Testis (tissue), 3 donors: ENCODE measurements around the gene MAFB. TPM values are rescaled to one million over a fixed set of nuclear protein-coding genes. Genes with fewer than 3 reads are reported as not detected.

ENCODE experiments used
- DNase-seq: peaks from one replicate; pipeline ENCODE4 v3.0.0-alpha.2; 2019
- H3K27ac ChIP-seq, 2 donors: fragments of 200-600 bp; sonication (generic); one replicate each; pipeline ENCODE4 v1.5.1; 2019
- H3K27me3 ChIP-seq: fragments of 200-600 bp; sonication (generic); one replicate; pipeline ENCODE4 v1.5.1; 2019
- H3K36me3 ChIP-seq: fragments of 200-600 bp; sonication (generic); one replicate; pipeline ENCODE4 v1.5.1; 2017; ENCODE audit warnings: low read depth; ENCODE audit errors: missing control alignments
- H3K4me1 ChIP-seq: fragments of 200-600 bp; sonication (generic); one replicate; pipeline ENCODE4 v1.5.1; 2019
- H3K4me3 ChIP-seq, 2 donors: fragments of 200-600 bp; sonication (generic); one replicate each; pipeline ENCODE4 v1.5.1; 2017 to 2019
- H3K9me3 ChIP-seq: fragments of 200-600 bp; sonication (generic); one replicate; pipeline ENCODE4 v1.5.1; 2017
- CTCF ChIP-seq, 3 experiments: fragments of 450-650 bp in 2 of 3; fragments of 200-600 bp in 1 of 3; sonication (generic) in 1 of 3; IDR thresholded peaks; one replicate each; pipeline ENCODE4 v1.5.1; 2016 to 2019; ENCODE audit warnings: antibody characterized with exemption in 3 of 3, mild to moderate bottlenecking in 2 of 3, moderate library complexity in 1 of 3
- POLR2A ChIP-seq: fragments of 450-650 bp; IDR thresholded peaks from one replicate; pipeline ENCODE4 v1.6.1; 2017; ENCODE audit warnings: antibody characterized with exemption, mild to moderate bottlenecking, moderate library complexity
- WGBS, 2 donors: methylation state at CpG; one replicate each; pipeline ENCODE4 v1.1.5; 2018; 5-methylcytosine and 5-hydroxymethylcytosine counted together
- intact Hi-C: fragments of 100-400 bp; cut with DNase I; formaldehyde crosslinking; loops from one replicate; pipeline ENCODE4 v1.15.1; 2023; ENCODE audit warnings: low total_unique reads
- polyA plus RNA-seq: library from polyadenylated mRNA; stranded (reverse); fragments of 350-450 nt; fragmentation: Illumina TruSeq; extraction: RNeasy Lipid Tissue Mini Kit (QIAGEN cat#74804); gene quantifications from one replicate; pipeline ENCODE4 v1.2.3, GENCODE V29; 2014; ENCODE audit warnings: low read depth, low replicate concordance; ENCODE audit not compliant: insufficient read depth
- total RNA-seq, 2 donors: library from RNA; depleted of rRNA; stranded (reverse); fragments of >200 nt; gene quantifications; one replicate each; pipeline ENCODE4 v1.2.3, GENCODE V29; 2016

Gene MAFB
- total and polyA plus RNA-seq, 3 donors from 2014 or later = 9.3 to 17.7 (median 11.6) TPM

GRCh38 chr20:40726776-40727175 lies 37.7 kb upstream of the MAFB start:
- Histone ChIP-seq H3K9me3 (no peaks in the 10 kb centered on the region), H3K27me3 (no peaks in the 10 kb centered on the region), H3K4me3 (no peak overlapping the region), H3K36me3 (no peaks in the 10 kb centered on the region), H3K4me1 (no peaks in the 10 kb centered on the region), H3K27ac (no peak overlapping the region)
- TF ChIP-seq POLR2A (no peak), CTCF (IDR thresholded peaks at IDR 0.05) (no peak)
- 68 to 85% methylated on average over 3 of the region's 3 CpGs for WGBS, 2 donors
- intact Hi-C loops = no loop called here
- no peak for DNase-seq

GRCh38 chr20:40724566-40724965 lies 35.5 kb upstream of the MAFB start:
- H3K9me3 ChIP-seq = no peaks in the 10 kb centered on the region
- WGBS, 2 donors = 81 to 83% methylated on average over 6 to 7 of the region's 7 CpGs
- DNase-seq = no peak
- TF ChIP-seq CTCF (IDR thresholded peaks at IDR 0.05) = no peak
- no peak for TF ChIP-seq POLR2A
- no peaks in the 10 kb centered on the region for H3K36me3 ChIP-seq
- intact Hi-C loops = no loop called here
- H3K27me3 ChIP-seq = no peaks in the 10 kb centered on the region
- no peak overlapping the region for H3K4me3 ChIP-seq
- no peak overlapping the region for H3K27ac ChIP-seq
- no peaks in the 10 kb centered on the region for H3K4me1 ChIP-seq

- Histone ChIP-seq H3K4me1 (no peaks in the 10 kb centered on the region), H3K27me3 (no peaks in the 10 kb centered on the region), H3K9me3 (no peaks in the 10 kb centered on the region), H3K36me3 (no peaks in the 10 kb centered on the region), H3K27ac (no peak overlapping the region), H3K4me3 (no peak overlapping the region)
- intact Hi-C loops = no loop called here
- DNase-seq = no peak
- TF ChIP-seq CTCF (IDR thresholded peaks at IDR 0.05) (no peak), POLR2A (no peak)
- WGBS, 2 donors = 82 to 90% methylated on average over 1 of the region's 1 CpG
Observed at GRCh38 chr20:40720826-40721225, 31.8 kb upstream of the MAFB start.

GRCh38 chr20:40720099-40720498 lies 31.1 kb upstream of the MAFB start:
- Histone ChIP-seq H3K4me3 (no peak overlapping the region), H3K36me3 (no peaks in the 10 kb centered on the region), H3K27ac (no peak overlapping the region), H3K9me3 (no peaks in the 10 kb centered on the region), H3K4me1 (no peaks in the 10 kb centered on the region), H3K27me3 (no peaks in the 10 kb centered on the region)
- 75 to 88% methylated on average over 8 of the region's 8 CpGs for WGBS, 2 donors
- DNase-seq = no peak
- no peak for TF ChIP-seq CTCF (IDR thresholded peaks at IDR 0.05)
- no peak for TF ChIP-seq POLR2A
- intact Hi-C loops = no loop called here

- 73 to 78% methylated on average over 8 of the region's 8 CpGs for WGBS, 2 donors
- intact Hi-C loops = no loop called here
Observed at GRCh38 chr20:40718982-40719729, 30.1 kb upstream of the MAFB start.

More at GRCh38 chr20:40718982-40719729, 30.1 kb upstream of the MAFB start:
- no peak for DNase-seq
- Histone ChIP-seq H3K4me3 (no peak overlapping the region), H3K27ac (no peak overlapping the region), H3K9me3 (no peaks in the 10 kb centered on the region), H3K36me3 (no peaks in the 10 kb centered on the region), H3K4me1 (no peaks in the 10 kb centered on the region), H3K27me3 (no peaks in the 10 kb centered on the region)
- no peak for TF ChIP-seq CTCF (IDR thresholded peaks at IDR 0.05)
